GM18519 (cell line): Measurements from ENCODE around the gene B3GLCT.

Experiments
- ATAC-seq: cut with Tn5 transposase; IDR thresholded peaks from one replicate; pipeline ENCODE4 v1.9.1; 2021; ENCODE audit warnings: mild to moderate bottlenecking, moderate library complexity; ENCODE audit not compliant: unreplicated experiment, low FRiP score

The B3GLCT gene

DNA sequence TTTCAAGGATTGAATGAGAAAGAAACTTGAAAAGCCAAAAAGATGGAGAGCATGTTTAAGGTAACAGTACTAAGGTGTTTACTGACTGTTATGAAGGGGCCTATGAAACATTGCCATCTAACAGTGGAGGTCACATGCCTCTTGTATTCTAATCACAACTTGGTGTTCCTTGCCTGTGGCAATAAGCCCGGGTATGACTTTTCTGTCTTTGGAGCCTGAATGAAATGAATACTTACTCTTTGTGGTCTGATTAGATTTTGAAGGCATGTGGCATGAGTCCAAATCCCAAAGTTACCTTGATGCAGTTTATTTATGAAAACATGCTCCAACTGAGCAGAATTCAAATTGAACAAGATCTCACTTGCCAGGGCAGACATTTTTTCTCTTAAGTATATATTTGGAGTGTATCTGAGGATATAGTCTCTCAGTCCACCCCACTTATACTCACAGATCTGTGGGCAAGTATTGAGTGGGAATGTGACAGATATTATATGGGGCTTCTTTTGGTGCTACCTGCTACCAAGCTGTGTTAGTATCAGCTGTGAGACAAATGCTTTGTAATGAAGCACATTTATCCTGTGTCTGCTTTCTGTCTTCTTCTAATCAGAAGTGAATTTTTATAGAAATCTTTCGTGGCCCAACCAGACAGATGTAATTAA is 67.5 kb downstream of the B3GLCT start:
- no peak for ATAC-seq

DNA sequence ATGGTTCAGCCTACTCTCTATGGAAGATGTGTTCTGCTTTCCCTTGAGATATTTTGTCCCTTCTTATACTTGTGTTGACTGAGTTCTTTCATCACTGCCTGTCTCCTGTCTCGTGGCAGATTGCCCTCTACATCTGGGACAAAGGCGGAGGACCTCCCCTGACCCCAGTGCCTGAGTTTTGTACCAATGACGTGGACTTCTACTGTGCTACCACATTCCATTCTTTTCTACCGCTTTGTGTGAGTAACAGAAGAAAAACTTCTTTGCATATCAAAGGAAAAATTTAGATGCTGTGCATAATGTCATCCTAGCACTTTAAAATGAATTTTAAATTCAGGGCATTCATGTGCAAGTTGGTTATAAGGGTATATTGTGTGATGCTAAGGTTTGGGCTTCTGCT is 74.6 kb downstream of the B3GLCT start:
- no peak for ATAC-seq

DNA sequence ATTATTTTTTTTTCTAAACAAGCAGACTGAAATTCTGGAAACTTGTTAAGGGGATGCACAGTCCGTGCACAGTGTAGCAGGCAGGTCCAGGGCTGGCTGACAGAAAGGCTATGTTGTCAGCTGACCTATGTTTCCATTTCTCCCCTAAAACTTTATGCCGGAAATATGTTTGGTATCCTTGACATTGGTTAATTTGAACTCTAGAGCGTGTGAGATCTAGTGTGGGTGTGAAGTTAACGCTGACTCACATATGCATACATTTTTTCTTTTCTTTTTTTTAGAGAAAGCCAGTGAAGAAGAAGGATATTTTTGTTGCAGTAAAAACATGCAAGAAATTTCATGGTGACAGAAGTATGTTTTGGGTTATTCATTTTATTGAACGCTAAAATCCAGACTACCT is 76.6 kb downstream of the B3GLCT start:
- ATAC-seq = no peak

- ATAC-seq = no peak
These were observed 79.1 kb downstream of the B3GLCT start for GRCh38 chr13:31278869-31279268.

- no peak for ATAC-seq
These were observed 83.1 kb downstream of the B3GLCT start for GRCh38 chr13:31282741-31283455.

- ATAC-seq = no peak
These were observed 87.2 kb downstream of the B3GLCT start for GRCh38 chr13:31286930-31287329.

- ATAC-seq = no peak
These were observed 101.3 kb downstream of the B3GLCT start for GRCh38 chr13:31301119-31301518.

DNA sequence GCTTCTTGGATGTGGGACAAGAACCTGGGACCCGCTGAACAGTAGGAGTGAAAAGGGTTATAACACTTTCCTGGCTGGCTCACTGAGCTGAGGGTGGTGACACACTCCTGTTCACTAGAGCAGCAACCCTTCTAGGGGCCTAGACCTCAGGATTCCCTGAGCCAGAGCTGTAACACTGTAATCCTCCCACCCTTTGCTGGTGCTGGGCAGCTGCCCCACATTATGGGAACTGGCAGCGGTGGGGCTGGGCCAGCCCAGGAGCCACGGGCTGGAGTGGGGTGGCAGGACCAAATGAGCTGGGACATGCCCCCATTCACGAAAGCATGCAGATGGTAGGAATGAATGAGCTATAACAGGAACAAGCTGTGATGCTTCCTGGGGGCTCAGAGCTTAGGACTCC is 110.6 kb downstream of the B3GLCT start:
- ATAC-seq = no peak

DNA sequence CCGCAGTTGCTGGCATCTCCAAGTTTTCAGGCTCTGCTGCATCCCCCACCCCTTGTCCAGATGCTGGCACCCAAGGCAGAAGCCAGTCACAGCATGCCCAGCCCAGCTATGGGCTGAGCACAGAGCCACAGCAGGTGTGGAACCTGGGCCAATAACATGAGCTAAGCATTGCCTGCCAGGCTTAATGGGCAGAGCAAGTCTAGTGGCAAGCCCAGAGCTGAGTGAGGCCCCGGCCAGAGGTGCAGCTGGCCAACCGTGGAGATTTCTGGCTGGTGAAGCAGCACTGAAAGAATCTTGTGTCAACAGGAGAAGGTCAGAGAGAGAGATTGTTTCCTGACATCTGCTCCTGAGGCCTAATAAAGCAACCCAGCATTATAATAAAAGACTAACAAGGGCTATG is 111.0 kb downstream of the B3GLCT start:
- ATAC-seq = no peak

DNA sequence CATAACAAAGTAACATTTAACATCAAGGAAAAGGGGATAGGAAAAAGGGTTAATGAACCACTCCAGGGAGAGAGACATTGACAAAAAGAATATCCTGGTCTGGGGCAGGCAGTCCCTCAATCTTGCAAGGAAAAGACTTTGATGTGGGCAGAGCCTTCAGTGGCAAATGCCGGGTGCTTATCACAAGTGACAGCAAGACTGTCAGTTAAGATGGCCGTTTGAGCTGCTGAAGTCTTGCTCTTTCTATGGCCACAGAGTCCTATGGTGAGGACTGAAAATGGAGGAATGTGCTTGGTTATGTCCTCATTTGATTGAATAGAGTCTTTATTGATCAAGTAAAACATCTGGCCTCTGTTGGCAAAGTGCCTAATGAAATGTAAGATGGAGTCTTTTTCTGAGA is 112.1 kb downstream of the B3GLCT start:
- ATAC-seq = no peak

GRCh38 chr13:31314961-31315360 is 115.2 kb downstream of the B3GLCT start:
- no peak for ATAC-seq

- no peak for ATAC-seq
These were observed 121.2 kb downstream of the B3GLCT start for GRCh38 chr13:31320946-31321345.

- no peak for ATAC-seq
These were observed 121.7 kb downstream of the B3GLCT start for GRCh38 chr13:31321457-31321856.

DNA sequence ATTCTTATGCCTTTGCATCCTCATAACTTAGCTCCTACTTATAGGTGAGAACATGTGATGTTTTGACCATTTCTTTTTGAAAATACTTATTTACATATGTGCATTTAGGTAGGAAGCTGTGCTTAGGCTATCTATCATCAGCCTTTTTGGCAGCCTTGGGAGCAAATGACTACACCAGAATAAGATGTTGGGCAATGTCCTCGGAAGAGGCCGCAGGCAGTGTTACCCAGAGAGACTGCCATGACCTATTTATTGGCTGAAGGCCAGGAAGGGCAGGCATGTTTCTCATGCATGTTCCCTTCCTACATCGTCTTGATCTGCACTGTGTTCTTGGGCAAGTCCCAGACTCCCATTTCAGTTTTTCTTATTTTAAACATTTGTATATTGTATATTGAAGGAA is 122.3 kb downstream of the B3GLCT start:
- no peak for ATAC-seq

- no peak for ATAC-seq
These were observed 123.1 kb downstream of the B3GLCT start for GRCh38 chr13:31322702-31323405.

GRCh38 chr13:31327182-31327860 is 127.5 kb downstream of the B3GLCT start:
- no peak for ATAC-seq

DNA sequence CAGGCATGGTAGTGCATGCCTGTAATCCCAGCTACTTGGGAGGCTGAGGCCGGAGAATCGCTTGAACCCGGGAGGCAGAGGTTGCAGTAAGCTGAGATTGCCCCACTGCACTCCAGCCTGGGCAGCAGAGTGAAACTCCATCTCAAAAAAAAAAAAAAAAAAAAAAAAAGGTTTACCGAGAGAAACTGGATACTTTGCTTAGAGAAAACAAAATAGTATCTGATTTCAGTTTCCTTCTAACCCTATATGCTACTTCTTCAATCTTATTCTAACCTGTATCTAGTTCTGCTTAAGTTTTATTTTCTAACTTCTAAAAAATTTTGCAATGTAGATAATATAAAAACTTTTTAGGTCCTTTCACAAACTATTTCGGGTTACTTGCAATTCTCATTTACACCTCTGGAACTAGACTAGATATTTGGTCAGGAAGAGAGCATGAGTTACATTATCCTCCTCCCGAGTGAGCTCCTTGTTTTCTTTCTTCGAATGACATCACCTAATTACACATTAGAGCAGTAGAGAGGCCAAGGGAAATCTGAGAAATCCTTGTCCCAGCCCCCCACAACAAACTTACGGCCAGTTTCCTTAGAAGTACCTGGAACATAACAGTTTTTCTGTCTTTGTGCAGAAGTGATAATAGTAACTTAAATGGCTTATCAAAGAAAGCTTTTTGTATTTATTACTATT is 128.9 kb downstream of the B3GLCT start:
- no peak for ATAC-seq

GRCh38 chr13:31330236-31330635 is 130.5 kb downstream of the B3GLCT start:
- no peak for ATAC-seq

DNA sequence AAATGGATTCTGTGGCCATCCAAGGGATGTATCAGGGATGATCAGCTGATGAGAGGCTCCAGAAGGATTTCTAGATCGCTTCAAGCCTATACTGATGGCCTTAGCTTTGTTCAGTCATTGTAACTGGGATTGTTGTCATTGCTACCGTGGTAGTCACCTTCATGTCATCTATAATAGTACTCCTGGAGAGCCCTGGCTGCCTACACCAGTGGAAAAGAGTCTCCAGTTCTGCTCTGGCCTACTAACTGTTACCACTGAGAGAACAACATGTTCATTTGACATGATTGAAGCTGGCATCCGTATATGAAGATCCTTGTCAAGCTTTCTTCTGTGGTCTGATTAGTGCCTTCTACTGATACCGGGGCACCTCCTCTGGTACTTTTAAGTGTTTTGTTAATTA is 131.3 kb downstream of the B3GLCT start:
- no peak for ATAC-seq

DNA sequence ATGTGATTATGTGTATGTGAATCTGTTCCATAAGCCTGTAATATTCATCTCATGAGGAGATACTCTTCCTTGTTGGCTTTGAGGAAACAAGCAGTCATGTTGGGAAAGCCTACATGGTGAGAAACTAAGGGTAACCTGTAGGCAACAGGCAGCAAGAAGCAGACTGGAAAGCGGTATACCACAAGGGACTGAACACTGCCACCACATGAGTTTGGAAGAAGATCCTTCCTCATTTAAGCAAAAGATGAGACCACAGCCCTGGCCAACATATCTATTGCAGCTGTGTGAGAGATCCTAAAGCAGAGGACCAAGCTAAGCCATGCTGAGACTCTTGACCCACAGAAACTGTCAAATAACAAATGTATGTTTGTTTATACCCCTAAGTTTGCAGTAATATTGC is 134.8 kb downstream of the B3GLCT start:
- no peak for ATAC-seq
